Ovary (tissue), 3 donors: ENCODE measurements around the gene AIMP2.

Experiments used
- EP300 ChIP-seq: sonication (generic); formaldehyde crosslinking; IDR thresholded peaks from one replicate; pipeline ENCODE4 v1.6.1; 2017; ENCODE audit warnings: antibody characterized with exemption
- POLR2A ChIP-seq: fragments of 450-650 bp; IDR thresholded peaks from one replicate; pipeline ENCODE4 v1.6.1; 2017; ENCODE audit warnings: antibody characterized with exemption, mild to moderate bottlenecking, moderate library complexity
- TF ChIP-seq, protein P1 (sequence below), 3 donors: fragments of 450-650 bp in 2 of 3; fragments of 200-600 bp in 1 of 3; IDR thresholded peaks; one replicate each; pipeline versions ENCODE4 v1.5.1 to v1.8.0; 2016 to 2022; ENCODE audit warnings: antibody characterized with exemption in 3 of 3, mild to moderate bottlenecking in 1 of 3
- donor health status: DM: no; HTN: no; CAD: no.

DNA sequence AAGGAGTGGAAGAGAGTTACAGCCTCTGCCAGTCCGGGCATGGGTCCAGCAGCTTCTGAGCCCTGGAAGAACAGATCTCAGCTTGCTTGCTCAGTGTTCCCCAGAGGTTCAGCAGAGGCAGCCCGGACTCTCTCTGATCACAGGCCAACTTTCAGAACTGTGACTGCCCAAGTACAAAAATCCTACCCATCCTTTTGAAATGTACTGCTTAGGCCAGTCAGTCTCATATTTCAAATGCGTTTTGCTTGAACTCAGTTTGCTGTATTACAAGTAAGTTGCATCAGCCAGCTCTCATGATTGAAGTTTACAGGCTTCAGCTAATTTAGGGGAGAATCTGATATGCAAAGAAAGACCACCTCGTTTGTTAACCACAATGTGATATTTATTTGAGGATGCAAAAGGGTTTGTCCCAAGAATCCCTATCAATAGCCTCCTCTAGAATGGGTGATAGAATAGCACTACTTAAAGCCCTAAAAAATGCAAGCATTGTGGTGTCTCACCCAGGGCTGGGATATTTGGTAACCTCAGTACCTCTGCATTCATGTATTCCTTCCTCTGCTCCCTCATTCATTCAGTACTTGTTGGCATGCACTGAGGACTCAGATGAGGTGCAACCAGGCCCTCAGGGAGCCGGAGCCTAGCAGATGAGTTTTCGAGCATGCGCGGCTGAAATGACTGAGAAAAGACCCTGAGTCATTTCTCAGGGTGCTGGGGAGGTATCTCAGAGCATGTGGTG is 7.0 kb downstream of the AIMP2 start:
- TF ChIP-seq POLR2A (no peak), EP300 (no peak)
- TF ChIP-seq, protein P1, sequence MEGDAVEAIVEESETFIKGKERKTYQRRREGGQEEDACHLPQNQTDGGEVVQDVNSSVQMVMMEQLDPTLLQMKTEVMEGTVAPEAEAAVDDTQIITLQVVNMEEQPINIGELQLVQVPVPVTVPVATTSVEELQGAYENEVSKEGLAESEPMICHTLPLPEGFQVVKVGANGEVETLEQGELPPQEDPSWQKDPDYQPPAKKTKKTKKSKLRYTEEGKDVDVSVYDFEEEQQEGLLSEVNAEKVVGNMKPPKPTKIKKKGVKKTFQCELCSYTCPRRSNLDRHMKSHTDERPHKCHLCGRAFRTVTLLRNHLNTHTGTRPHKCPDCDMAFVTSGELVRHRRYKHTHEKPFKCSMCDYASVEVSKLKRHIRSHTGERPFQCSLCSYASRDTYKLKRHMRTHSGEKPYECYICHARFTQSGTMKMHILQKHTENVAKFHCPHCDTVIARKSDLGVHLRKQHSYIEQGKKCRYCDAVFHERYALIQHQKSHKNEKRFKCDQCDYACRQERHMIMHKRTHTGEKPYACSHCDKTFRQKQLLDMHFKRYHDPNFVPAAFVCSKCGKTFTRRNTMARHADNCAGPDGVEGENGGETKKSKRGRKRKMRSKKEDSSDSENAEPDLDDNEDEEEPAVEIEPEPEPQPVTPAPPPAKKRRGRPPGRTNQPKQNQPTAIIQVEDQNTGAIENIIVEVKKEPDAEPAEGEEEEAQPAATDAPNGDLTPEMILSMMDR (IDR thresholded peaks at IDR 0.05): no peak
